Panc1 (cell line): ENCODE measurements around the gene EXOC3L4. TPM values are rescaled to one million over a fixed set of nuclear protein-coding genes. Genes with fewer than 3 reads are reported as not detected.
A peak's percentile ranks its signal among the peaks of the same experiment; 100 is the strongest.

Experiments used
- ATAC-seq: fragments of 200-7000 bp; cut with Tn5 transposase; 2 replicates; pipeline ENCODE4 v1.9.1; 2020; ENCODE audit warnings: mild to moderate bottlenecking, moderate library complexity
- BruUV-seq: library from RNA; stranded (reverse); fragments of 400-500 nt; replicated peaks from 2 replicates; lab custom pipeline; 2021; lab: Mats Ljungman, UMichigan
- CTCF ChIA-PET: fragments of 300-600 bp; sonication (Branson Sonifier 250); formaldehyde crosslinking; loops from one replicate; lab custom pipeline; 2022; ENCODE audit warnings: antibody characterized with exemption; lab: Charles Lee
- POLR2A ChIA-PET: fragments of 300-600 bp; sonication (Branson Sonifier 250); formaldehyde crosslinking; loops from one replicate; lab custom pipeline; 2022; ENCODE audit warnings: antibody characterized with exemption; lab: Charles Lee
- DNase-seq: peaks from one replicate; pipeline ENCODE4 v3.0.0-alpha.2; 2010; ENCODE audit warnings: low read depth, low spot score
- H3K27ac ChIP-seq: 2 replicates; pipeline ENCODE4 v1.5.1; 2011; ENCODE audit warnings: mild to moderate bottlenecking, low read length, inconsistent platforms
- H3K27me3 ChIP-seq: fragments of 200-500 bp; sonication (Bioruptor generic); 2 replicates; pipeline ENCODE4 v1.6.0; 2014; ENCODE audit warnings: low read length, inconsistent platforms; ENCODE audit not compliant: control insufficient read depth, insufficient read depth
- H3K36me3 ChIP-seq: fragments of 200-500 bp; sonication (Bioruptor generic); 2 replicates; pipeline ENCODE4 v1.5.1; 2014; ENCODE audit warnings: inconsistent platforms, mild to moderate bottlenecking, low read length, moderate library complexity; ENCODE audit not compliant: control insufficient read depth, insufficient read depth
- H3K4me1 ChIP-seq: 2 replicates; pipeline ENCODE4 v1.5.1; 2011; ENCODE audit warnings: inconsistent platforms, mild to moderate bottlenecking, low read length, moderate library complexity; ENCODE audit not compliant: control insufficient read depth, insufficient read depth
- H3K4me3 ChIP-seq, 2 experiments: 2 replicates each; pipeline ENCODE4 v1.5.1; 2011 to 2012; ENCODE audit warnings: low read depth in 2 of 2, low read length in 2 of 2, mild to moderate bottlenecking in 2 of 2, inconsistent platforms in 1 of 2, moderate library complexity in 1 of 2
- H3K9me3 ChIP-seq: fragments of 200-500 bp; sonication (Bioruptor generic); 2 replicates; pipeline ENCODE4 v1.5.1; 2014; ENCODE audit warnings: low read depth, mild to moderate bottlenecking, inconsistent platforms, low read length, moderate library complexity; ENCODE audit not compliant: control insufficient read depth, insufficient read depth
- CTCF ChIP-seq: fragments of 450-650 bp; IDR thresholded peaks from 2 replicates; pipeline ENCODE4 v1.5.1; 2017; ENCODE audit warnings: mild to moderate bottlenecking
- POLR2AphosphoS5 ChIP-seq: IDR thresholded peaks from 2 replicates; pipeline ENCODE4 v1.6.1; 2012; ENCODE audit warnings: mild to moderate bottlenecking, low read depth, low read length, moderate library complexity
- REST ChIP-seq, 2 experiments: IDR thresholded peaks; 2 replicates each; pipeline ENCODE4 v1.6.1; 2011 to 2012; ENCODE audit warnings: low read depth in 2 of 2, control low read depth in 1 of 2, low read length in 1 of 2, mild to moderate bottlenecking in 1 of 2, moderate library complexity in 1 of 2; ENCODE audit not compliant: insufficient read depth in 1 of 2
- SIN3A ChIP-seq: IDR thresholded peaks from 2 replicates; pipeline ENCODE4 v1.6.1; 2012; ENCODE audit warnings: low read depth, mild to moderate bottlenecking, low read length, moderate library complexity, borderline replicate concordance; ENCODE audit not compliant: insufficient read depth
- TCF7L2 ChIP-seq: IDR thresholded peaks from 2 replicates; pipeline ENCODE4 v1.6.1; 2011; ENCODE audit warnings: mild to moderate bottlenecking, low read depth, low read length, inconsistent platforms
- in situ Hi-C: cut with HindIII; loops from 2 replicates; pipeline ENCODE4 v1.10.0; 2016; ENCODE audit warnings: low sequenced_read_pairs, low pct_unique_long_range_greater_than_20kb
- intact Hi-C: fragments of 100-400 bp; cut with micrococcal nuclease; formaldehyde crosslinking; loops from one replicate; pipeline ENCODE4 v1.10.0; 2022; ENCODE audit not compliant: unreplicated experiment
- total RNA-seq: library from RNA; stranded (reverse); gene quantifications from one replicate; pipeline ENCODE4 v1.2.1, GENCODE V29; 2021; ENCODE audit not compliant: unreplicated experiment

EXOC3L4 gene
- total RNA-seq, 1 experiment from 2014 or later, result 2.6 TPM

- intact Hi-C loops, result no loop called here
- peak; percentile 6; the same call in 1 of the 2 replicates for ATAC-seq
- Histone ChIP-seq H3K27me3 (no peaks in the 10 kb centered on the region), H3K27ac (peak overlapping the region; percentile 86), H3K36me3 (no peaks in the 10 kb centered on the region), H3K4me1 (peaks cover 39% of the 10 kb centered on the region), H3K4me3 (peak overlapping the region; percentile 43 to 65), H3K9me3 (no peaks in the 10 kb centered on the region)
- ChIA-PET POLR2A (no interaction called here), CTCF (no interaction called here)
- in situ Hi-C loops, result no loop called here
- no peak for DNase-seq
- no peak for TF ChIP-seq POLR2AphosphoS5
- no peak for TF ChIP-seq REST (IDR thresholded peaks at IDR 0.05; ENCODE audit: insufficient read depth in 1 of 2, low read depth in 2 of 2, low read length in 1 of 2)
- no peak for TF ChIP-seq TCF7L2
- TF ChIP-seq CTCF, result no peak
- no peak for TF ChIP-seq SIN3A
- BruUV-seq, result no TSS peak
These were observed 28.0 kb downstream of the EXOC3L4 start for GRCh38 chr14:103122585-103122946.

GRCh38 chr14:103122947-103123633 is 28.6 kb downstream of the EXOC3L4 start, which contains the start of gene TNFAIP2:
TNFAIP2 (plus strand) TSS chr14:103123461; CDS start chr14:103126458, 2,997 bp downstream.
- peaks cover 44% of the 10 kb centered on the region for H3K4me1 ChIP-seq
- H3K4me3 ChIP-seq, result peak within 1 kb of the TSS; percentile 65 to 73
- in situ Hi-C loops (no loop called here), intact Hi-C loops (no loop called here)
- TF ChIP-seq POLR2AphosphoS5 (peak; percentile 89), REST (IDR thresholded peaks at IDR 0.05; ENCODE audit: insufficient read depth in 1 of 2, low read depth in 2 of 2, low read length in 1 of 2) (no peak), SIN3A (peak; percentile 55; the same call in 1 of the 2 replicates)
- H3K9me3 ChIP-seq, result no peaks in the 10 kb centered on the region
- no peaks in the 10 kb centered on the region for H3K36me3 ChIP-seq
- POLR2A ChIA-PET, result no interaction called here
- H3K27me3 ChIP-seq, result no peaks in the 10 kb centered on the region
- CTCF ChIA-PET, result no interaction called here
- peak within 1 kb of the TSS; percentile 87 for H3K27ac ChIP-seq
- no peak for DNase-seq
- ATAC-seq, result peak; percentile 39
- no TSS peak for BruUV-seq
